Panc1 (cell line): Measurements from ENCODE around the gene METTL1. TPM values are rescaled to one million over a fixed set of nuclear protein-coding genes. Genes with fewer than 3 reads are reported as not detected.

Source experiments
- ATAC-seq: fragments of 200-7000 bp; cut with Tn5 transposase; 2 replicates; pipeline ENCODE4 v1.9.1; 2020; ENCODE audit warnings: mild to moderate bottlenecking, moderate library complexity
- BruUV-seq: library from RNA; stranded (reverse); fragments of 400-500 nt; replicated peaks from 2 replicates; lab custom pipeline; 2021; lab: Mats Ljungman, UMichigan
- CTCF ChIA-PET: fragments of 300-600 bp; sonication (Branson Sonifier 250); formaldehyde crosslinking; loops from one replicate; lab custom pipeline; 2022; ENCODE audit warnings: antibody characterized with exemption; lab: Charles Lee
- POLR2A ChIA-PET: fragments of 300-600 bp; sonication (Branson Sonifier 250); formaldehyde crosslinking; loops from one replicate; lab custom pipeline; 2022; ENCODE audit warnings: antibody characterized with exemption; lab: Charles Lee
- DNase-seq: peaks from one replicate; pipeline ENCODE4 v3.0.0-alpha.2; 2010; ENCODE audit warnings: low read depth, low spot score
- H3K27ac ChIP-seq: 2 replicates; pipeline ENCODE4 v1.5.1; 2011; ENCODE audit warnings: mild to moderate bottlenecking, low read length, inconsistent platforms
- H3K27me3 ChIP-seq: fragments of 200-500 bp; sonication (Bioruptor generic); 2 replicates; pipeline ENCODE4 v1.6.0; 2014; ENCODE audit warnings: low read length, inconsistent platforms; ENCODE audit not compliant: control insufficient read depth, insufficient read depth
- H3K36me3 ChIP-seq: fragments of 200-500 bp; sonication (Bioruptor generic); 2 replicates; pipeline ENCODE4 v1.5.1; 2014; ENCODE audit warnings: inconsistent platforms, mild to moderate bottlenecking, low read length, moderate library complexity; ENCODE audit not compliant: control insufficient read depth, insufficient read depth
- H3K4me1 ChIP-seq: 2 replicates; pipeline ENCODE4 v1.5.1; 2011; ENCODE audit warnings: inconsistent platforms, mild to moderate bottlenecking, low read length, moderate library complexity; ENCODE audit not compliant: control insufficient read depth, insufficient read depth
- H3K4me3 ChIP-seq, 2 experiments: 2 replicates each; pipeline ENCODE4 v1.5.1; 2011 to 2012; ENCODE audit warnings: low read depth in 2 of 2, low read length in 2 of 2, mild to moderate bottlenecking in 2 of 2, inconsistent platforms in 1 of 2, moderate library complexity in 1 of 2
- H3K9me3 ChIP-seq: fragments of 200-500 bp; sonication (Bioruptor generic); 2 replicates; pipeline ENCODE4 v1.5.1; 2014; ENCODE audit warnings: low read depth, mild to moderate bottlenecking, inconsistent platforms, low read length, moderate library complexity; ENCODE audit not compliant: control insufficient read depth, insufficient read depth
- CTCF ChIP-seq: fragments of 450-650 bp; IDR thresholded peaks from 2 replicates; pipeline ENCODE4 v1.5.1; 2017; ENCODE audit warnings: mild to moderate bottlenecking
- POLR2AphosphoS5 ChIP-seq: IDR thresholded peaks from 2 replicates; pipeline ENCODE4 v1.6.1; 2012; ENCODE audit warnings: mild to moderate bottlenecking, low read depth, low read length, moderate library complexity
- SIN3A ChIP-seq: IDR thresholded peaks from 2 replicates; pipeline ENCODE4 v1.6.1; 2012; ENCODE audit warnings: low read depth, mild to moderate bottlenecking, low read length, moderate library complexity, borderline replicate concordance; ENCODE audit not compliant: insufficient read depth
- TCF7L2 ChIP-seq: IDR thresholded peaks from 2 replicates; pipeline ENCODE4 v1.6.1; 2011; ENCODE audit warnings: mild to moderate bottlenecking, low read depth, low read length, inconsistent platforms
- in situ Hi-C: cut with HindIII; loops from 2 replicates; pipeline ENCODE4 v1.10.0; 2016; ENCODE audit warnings: low sequenced_read_pairs, low pct_unique_long_range_greater_than_20kb
- intact Hi-C: fragments of 100-400 bp; cut with micrococcal nuclease; formaldehyde crosslinking; loops from one replicate; pipeline ENCODE4 v1.10.0; 2022; ENCODE audit not compliant: unreplicated experiment
- total RNA-seq: library from RNA; stranded (reverse); gene quantifications from one replicate; pipeline ENCODE4 v1.2.1, GENCODE V29; 2021; ENCODE audit not compliant: unreplicated experiment
- TF ChIP-seq, protein P1 (sequence below), 2 experiments: IDR thresholded peaks; 2 replicates each; pipeline ENCODE4 v1.6.1; 2011 to 2012; ENCODE audit warnings: low read depth in 2 of 2, control low read depth in 1 of 2, low read length in 1 of 2, mild to moderate bottlenecking in 1 of 2, moderate library complexity in 1 of 2; ENCODE audit not compliant: insufficient read depth in 1 of 2

The METTL1 gene
- total RNA-seq, 1 experiment from 2014 or later: 46.5 TPM

GRCh38 chr12:57772429-57773322, 771 bp upstream of the METTL1 start, which contains the start of gene EEF1AKMT3:
Gene EEF1AKMT3, plus strand, starts transcription at chr12:57772614. Its CDS starts 111 bp downstream, at chr12:57772725.
- Histone ChIP-seq H3K36me3 (peaks cover 2% of the 10 kb centered on the region; the same call in 1 of the 2 replicates), H3K9me3 (no peaks in the 10 kb centered on the region), H3K27me3 (no peaks in the 10 kb centered on the region), H3K4me3 (peak within 1 kb of the TSS; percentile 81 to 94), H3K4me1 (peaks cover 6% of the 10 kb centered on the region), H3K27ac (peak within 1 kb of the TSS; percentile 96)
- intact Hi-C loops: no loop called here
- ChIA-PET POLR2A (interaction anchor here (0.6 kb wide), 1 partner anchor 132 kb away, joined by 9 read pairs; no protein-coding TSS in a partner anchor), CTCF (no interaction called here)
- TF ChIP-seq, protein P1, sequence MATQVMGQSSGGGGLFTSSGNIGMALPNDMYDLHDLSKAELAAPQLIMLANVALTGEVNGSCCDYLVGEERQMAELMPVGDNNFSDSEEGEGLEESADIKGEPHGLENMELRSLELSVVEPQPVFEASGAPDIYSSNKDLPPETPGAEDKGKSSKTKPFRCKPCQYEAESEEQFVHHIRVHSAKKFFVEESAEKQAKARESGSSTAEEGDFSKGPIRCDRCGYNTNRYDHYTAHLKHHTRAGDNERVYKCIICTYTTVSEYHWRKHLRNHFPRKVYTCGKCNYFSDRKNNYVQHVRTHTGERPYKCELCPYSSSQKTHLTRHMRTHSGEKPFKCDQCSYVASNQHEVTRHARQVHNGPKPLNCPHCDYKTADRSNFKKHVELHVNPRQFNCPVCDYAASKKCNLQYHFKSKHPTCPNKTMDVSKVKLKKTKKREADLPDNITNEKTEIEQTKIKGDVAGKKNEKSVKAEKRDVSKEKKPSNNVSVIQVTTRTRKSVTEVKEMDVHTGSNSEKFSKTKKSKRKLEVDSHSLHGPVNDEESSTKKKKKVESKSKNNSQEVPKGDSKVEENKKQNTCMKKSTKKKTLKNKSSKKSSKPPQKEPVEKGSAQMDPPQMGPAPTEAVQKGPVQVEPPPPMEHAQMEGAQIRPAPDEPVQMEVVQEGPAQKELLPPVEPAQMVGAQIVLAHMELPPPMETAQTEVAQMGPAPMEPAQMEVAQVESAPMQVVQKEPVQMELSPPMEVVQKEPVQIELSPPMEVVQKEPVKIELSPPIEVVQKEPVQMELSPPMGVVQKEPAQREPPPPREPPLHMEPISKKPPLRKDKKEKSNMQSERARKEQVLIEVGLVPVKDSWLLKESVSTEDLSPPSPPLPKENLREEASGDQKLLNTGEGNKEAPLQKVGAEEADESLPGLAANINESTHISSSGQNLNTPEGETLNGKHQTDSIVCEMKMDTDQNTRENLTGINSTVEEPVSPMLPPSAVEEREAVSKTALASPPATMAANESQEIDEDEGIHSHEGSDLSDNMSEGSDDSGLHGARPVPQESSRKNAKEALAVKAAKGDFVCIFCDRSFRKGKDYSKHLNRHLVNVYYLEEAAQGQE (IDR thresholded peaks at IDR 0.05; ENCODE audit: insufficient read depth in 1 of 2, low read depth in 2 of 2, low read length in 1 of 2): no peak
- no peak for TF ChIP-seq SIN3A
- BruUV-seq: no TSS peak
- DNase-seq (no peak), ATAC-seq (peak; percentile 77)
- in situ Hi-C loops: no loop called here

DNA sequence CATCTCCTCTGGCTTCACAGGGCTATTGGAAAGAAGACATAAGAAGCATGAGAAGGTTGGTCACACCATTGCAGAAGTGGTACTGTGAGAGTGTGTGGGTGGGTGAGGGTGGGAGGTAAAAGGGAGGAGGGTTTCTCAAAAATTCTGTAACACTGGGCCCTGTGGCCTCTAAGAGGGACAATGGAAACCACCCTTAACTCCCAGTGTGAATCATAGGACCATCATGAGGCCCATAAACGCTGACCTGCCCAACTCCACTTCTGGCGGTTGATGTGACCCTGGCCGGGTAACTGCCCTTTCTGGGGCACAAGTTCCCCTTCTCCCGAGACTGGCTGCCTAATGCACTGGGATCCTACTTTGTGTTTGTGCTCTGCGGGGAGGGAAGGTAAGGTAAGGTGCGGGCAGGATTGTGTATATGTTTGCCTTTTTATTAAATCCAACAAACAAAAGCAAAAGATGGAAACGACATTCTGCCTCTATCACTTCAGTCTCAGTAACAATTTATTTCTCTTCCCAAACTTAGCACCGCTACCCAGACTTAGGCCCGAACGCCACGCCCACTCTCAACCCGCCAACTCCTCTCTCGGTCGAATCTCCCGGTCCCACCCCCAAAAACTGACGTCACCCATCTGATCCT, 551 bp downstream of the METTL1 start:
- Histone ChIP-seq H3K36me3 (peaks cover 2% of the 10 kb centered on the region; the same call in 1 of the 2 replicates), H3K9me3 (no peaks in the 10 kb centered on the region), H3K27me3 (no peaks in the 10 kb centered on the region), H3K27ac (peak overlapping the region; percentile 96), H3K4me1 (peaks cover 16% of the 10 kb centered on the region), H3K4me3 (peak overlapping the region; percentile 81 to 94)
- POLR2A ChIA-PET: interaction anchor here (0.6 to 0.7 kb wide), 2 partner anchors 15 to 134 kb away, joined by 9 to 12 read pairs; no protein-coding TSS in a partner anchor
- TF ChIP-seq POLR2AphosphoS5 (no peak), CTCF (no peak), TCF7L2 (no peak), SIN3A (no peak)
- TF ChIP-seq, protein P1 (IDR thresholded peaks at IDR 0.05; ENCODE audit: insufficient read depth in 1 of 2, low read depth in 2 of 2, low read length in 1 of 2): no peak
- CTCF ChIA-PET: no interaction called here
- BruUV-seq: TSS peak; percentile 88
- intact Hi-C loops: no loop called here
- DNase-seq: no peak
- ATAC-seq: peak; percentile 87
- in situ Hi-C loops: no loop called here
